DMS153 treated with DMSO at 0.1 percent for 48 hours (cell line): ENCODE data around the gene BAD.
A peak's percentile ranks its signal among the peaks of the same experiment; 100 is the strongest.

Source experiments
- DNase-seq: peaks from one replicate; lab custom pipeline; 2025; ENCODE audit not compliant: unreplicated experiment; lab: John Stamatoyannopoulos, UW

BAD gene

GRCh38 chr11:64281957-64282770, 2.3 kb downstream of the BAD start:
- DNase-seq, result no peak

- no peak for DNase-seq
Observed at GRCh38 chr11:64278576-64279190, 5.8 kb downstream of the BAD start.

- no peak for DNase-seq
Observed at GRCh38 chr11:64276653-64277431, 7.6 kb downstream of the BAD start.

- no peak for DNase-seq
Observed at GRCh38 chr11:64275841-64276240, 8.6 kb downstream of the BAD start.

- no peak for DNase-seq
Observed at GRCh38 chr11:64275031-64275800, 9.2 kb downstream of the BAD start.

GRCh38 chr11:64269540-64270220, 14.8 kb downstream of the BAD start:
- DNase-seq, result peak; percentile 98

GRCh38 chr11:64268893-64269539, 15.4 kb downstream of the BAD start:
- DNase-seq, result no peak

GRCh38 chr11:64268025-64268892, 16.2 kb downstream of the BAD start:
- peak; percentile 8 for DNase-seq

- DNase-seq, result no peak
Observed at GRCh38 chr11:64267207-64267945, 17.1 kb downstream of the BAD start.

- no peak for DNase-seq
Observed at GRCh38 chr11:64266339-64266738, 18.1 kb downstream of the BAD start.

GRCh38 chr11:64265176-64266160, 19.0 kb downstream of the BAD start:
- DNase-seq, result no peak

- DNase-seq, result no peak
Observed at GRCh38 chr11:64264371-64264852, 20.1 kb downstream of the BAD start.

- no peak for DNase-seq
Observed at GRCh38 chr11:64263947-64264317, 20.5 kb downstream of the BAD start.

GRCh38 chr11:64263021-64263946, 21.2 kb downstream of the BAD start:
- no peak for DNase-seq

GRCh38 chr11:64262271-64263002, 22.0 kb downstream of the BAD start:
- no peak for DNase-seq
